Hepatic stellate cell (primary cell): ENCODE data around the gene AADACL4.
"Not testable (repeated sequence)": the region's sequence is repeated elsewhere in the genome, so short reads cannot be mapped to it uniquely, and the experiment has no call there.

ENCODE experiments used
- DNase-seq: peaks from one replicate; pipeline ENCODE4 v3.0.0; 2011; ENCODE audit warnings: low spot score

The AADACL4 gene

GRCh38 chr1:12629985-12630760 is 13.7 kb upstream of the AADACL4 start:
- no peak for DNase-seq

DNA sequence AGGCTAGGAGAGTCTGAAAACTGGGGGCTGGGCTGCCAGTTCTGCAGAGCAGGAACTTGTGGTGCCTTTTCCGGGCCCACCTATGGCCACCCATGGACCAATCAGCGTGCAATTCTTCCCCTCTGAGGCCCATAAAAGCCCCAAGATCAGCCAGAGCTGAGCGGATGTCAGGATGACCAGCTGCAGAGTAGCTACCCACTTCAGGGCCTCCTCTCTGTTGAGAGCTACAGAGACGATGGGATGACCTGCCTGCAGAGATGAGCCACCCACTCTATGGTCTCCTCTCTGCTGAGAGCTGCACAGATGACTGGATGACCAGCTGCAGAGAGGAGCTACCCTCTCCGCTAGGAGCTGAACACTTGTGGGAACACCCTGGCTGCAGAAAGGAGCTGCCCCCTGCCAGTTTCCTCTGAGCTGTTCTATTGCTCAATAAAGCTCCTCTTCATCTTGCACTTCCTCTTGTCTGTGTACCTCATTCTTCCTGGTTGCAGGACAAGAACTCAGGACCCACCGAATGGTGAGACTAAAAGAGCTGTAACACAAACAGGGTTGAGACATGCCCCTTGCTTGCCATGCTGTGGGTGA is 12.8 kb upstream of the AADACL4 start:
- DNase-seq = no peak

DNA sequence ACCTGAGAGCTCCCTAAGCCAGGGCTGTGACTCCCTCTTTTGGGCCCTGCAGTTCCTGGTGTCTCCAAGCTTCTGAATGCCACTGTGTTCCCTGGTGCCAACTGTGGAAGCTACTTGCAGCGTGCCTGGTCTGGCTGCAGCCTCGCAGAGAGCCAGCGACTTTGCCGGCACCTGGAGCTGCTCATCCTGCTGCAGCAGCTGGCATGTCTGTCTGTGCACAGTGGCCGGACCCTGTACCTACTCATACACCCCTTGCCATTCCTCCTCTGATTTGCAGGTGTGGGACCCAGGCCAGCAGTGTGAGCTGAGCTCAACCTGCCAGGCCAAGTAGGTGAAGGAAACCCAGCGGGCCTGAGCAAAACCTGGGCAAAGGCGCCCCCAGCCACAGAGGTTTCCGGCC is 12.3 kb upstream of the AADACL4 start:
- no peak for DNase-seq

GRCh38 chr1:12634156-12634555 is 9.7 kb upstream of the AADACL4 start:
- no peak for DNase-seq

- DNase-seq = no peak
These were observed 9.1 kb upstream of the AADACL4 start for GRCh38 chr1:12634696-12635202.

DNA sequence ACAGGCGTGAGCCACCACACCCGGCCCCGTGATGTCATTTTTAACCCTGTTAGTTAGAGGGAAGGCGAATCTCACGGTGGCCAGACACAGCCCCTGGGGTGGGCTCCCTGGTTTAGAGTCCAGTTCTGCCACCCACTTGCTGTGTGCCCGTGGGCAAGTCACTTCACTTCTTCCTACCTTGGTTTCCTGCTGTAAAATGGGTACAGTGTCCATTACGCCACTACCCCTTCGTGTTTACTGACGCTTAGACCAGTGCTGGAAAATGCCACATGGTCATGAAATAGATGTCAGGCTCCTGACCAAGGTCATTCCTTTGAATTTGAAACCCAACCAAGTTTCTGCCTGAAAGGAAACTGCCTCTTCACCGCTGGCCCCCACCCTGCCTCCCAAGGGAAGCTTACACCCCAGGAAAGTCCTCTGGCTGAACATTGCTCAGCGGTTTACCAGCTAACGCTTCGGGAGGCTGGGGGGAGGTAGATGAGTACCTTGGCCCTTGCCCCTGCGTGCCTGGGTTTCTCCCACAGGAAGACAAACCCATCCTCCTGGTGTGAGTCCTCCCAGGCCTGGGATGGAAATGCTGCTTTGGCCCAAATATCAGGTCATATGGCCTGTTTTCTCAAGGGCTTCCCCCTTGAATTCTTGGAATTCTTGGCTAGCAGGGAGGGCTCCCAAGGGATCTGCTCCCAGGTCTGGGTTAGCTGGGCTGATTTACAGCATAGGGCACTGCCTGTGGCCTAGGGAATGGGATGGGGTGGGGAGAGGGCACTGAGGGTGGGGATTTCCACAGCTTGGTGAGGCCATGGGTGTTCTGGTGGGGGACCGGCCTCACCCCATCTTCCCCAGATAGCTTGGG is 7.6 kb upstream of the AADACL4 start:
- DNase-seq = peak; percentile 94

- DNase-seq = no peak
These were observed 6.2 kb upstream of the AADACL4 start for GRCh38 chr1:12637693-12638092.

- DNase-seq = no peak
These were observed 3.5 kb upstream of the AADACL4 start for GRCh38 chr1:12640237-12640957.

DNA sequence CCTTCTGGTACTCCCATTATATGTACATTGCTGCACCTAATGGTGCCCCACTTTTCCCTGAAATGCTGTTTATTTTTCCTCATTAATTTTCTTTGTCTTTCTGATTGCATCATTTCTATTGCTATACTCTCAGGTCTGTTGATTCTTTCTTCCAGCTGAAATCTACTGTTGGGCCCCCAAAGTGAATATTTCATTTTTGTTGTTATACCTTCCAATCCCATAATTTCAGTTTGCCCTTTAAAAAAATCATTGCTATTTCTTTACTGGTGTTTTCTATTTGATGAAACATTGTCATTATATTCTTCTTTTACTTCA is 3.0 kb upstream of the AADACL4 start:
- DNase-seq = no peak

DNA sequence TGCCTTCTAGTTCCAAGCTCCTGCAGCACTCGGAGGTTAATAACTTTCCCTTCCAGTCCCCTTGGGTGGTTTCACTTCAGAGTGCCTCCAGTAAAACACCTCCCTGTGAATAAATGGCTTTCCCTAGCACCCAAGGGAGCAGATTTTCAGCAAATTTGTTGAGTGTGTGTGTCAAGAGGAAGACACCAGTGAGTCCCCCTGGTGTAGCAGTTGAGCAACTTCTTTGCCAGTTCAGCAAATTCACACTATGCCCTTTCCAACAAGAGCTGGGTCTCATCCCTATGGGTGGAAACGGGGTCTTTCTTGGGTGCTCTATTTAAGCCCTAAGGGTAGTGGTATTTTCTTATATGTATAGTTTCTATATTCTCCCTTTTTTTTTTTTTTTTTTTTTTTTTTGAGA is 806 bp upstream of the AADACL4 start:
- no peak for DNase-seq

- no peak for DNase-seq
These were observed 352 bp downstream of the AADACL4 start for GRCh38 chr1:12644237-12644636.

DNA sequence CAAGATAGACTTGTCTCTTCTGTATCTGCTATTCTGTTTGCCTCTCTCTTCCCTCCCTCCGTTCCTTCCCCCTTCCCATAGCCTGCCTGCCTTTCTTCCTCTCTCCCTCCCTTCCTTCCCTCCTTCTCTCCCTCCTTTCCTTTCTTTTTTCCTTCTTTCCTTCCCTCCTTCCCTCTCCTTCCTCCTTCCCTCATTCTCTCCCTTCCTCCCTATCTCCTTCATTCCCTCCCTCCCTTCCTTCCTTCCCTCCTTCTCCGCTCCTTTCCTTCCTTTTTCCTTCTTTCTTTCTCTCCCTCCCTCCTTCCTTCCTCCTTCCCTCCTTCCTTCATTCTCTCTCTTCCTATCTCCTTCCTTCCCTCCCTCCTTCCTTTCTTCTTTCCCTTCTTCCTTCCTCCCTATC is 944 bp downstream of the AADACL4 start:
- DNase-seq = no peak

DNA sequence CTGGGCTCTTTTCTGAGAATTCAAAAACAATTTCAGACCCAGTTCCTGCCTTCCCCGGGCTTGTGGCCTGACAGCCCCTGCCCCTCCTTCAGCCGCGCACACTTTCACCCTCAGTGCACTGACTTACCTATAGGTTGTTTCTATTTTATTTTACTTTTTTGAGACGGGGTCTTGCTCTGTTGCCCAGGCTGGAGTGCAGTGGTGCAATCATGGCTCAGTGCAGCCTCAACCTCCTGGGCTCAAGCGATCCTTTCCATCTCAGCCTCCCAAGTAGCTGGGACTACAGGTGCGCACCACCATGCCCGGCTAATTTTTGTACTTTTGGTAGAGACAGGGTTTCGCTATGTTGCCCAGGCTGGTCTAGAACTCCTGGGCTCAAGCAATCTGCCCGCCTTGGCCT is 1.5 kb downstream of the AADACL4 start:
- not testable (repeated sequence) for DNase-seq

DNA sequence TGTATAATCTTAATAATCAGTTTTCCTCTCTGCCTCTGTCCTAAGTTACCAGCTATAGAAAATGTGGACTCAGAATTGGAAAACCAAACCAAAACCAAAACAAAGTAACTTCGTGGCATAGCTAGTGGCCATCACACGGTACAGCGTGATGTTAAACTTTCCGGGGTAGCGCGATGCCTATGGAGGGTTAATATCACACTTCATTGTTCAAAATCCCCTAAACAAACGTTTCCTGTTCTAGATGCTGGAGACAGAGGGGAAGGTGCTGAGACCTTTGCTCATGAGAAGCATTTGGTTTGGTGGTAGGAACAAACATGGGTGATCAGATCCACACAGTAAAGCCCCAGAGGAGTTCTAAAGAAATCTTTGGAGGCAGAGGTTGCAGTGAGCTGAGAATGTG is 4.9 kb downstream of the AADACL4 start:
- no peak for DNase-seq

DNA sequence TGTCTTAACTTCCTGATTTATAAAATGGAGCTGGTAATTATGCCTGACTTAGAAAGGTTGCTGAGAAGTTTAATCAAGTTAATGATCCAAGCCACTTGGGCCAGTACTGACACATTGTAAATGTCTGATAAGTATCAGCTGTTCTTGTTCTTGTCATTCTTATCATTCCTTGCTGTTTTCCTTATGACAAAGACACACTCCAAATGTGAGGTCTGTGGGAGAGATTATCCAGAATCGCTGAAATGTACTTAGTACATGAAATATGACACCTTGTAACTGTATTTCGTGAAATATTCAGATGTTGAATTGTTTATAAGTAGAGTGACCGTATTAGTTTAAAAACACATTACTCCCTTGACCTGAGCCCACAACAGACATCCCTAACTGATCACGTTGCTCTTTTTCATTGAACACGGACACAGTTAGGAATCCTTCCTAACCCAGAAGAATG is 6.1 kb downstream of the AADACL4 start:
- peak; percentile 78 for DNase-seq

GRCh38 chr1:12654004-12654567 is 10.2 kb downstream of the AADACL4 start:
- no peak for DNase-seq

DNA sequence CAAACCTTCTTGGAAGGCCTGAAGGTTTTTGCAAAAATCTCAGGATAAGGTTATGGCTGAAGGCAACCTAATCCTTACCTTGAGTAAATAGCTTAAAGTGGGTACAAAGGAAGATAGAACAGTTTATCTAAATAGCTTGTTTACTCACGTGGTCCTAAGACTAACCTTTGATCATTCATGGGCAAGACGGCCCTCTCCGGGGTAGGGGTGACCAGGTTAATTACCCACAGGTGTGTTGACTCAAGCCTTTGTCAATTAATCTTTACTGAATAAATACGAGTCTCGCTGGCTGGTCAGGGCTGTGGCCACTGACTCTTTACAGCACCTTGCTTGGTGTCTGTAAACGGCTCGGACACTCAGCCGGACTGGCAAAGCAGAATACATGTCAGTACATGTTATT is 10.8 kb downstream of the AADACL4 start:
- no peak for DNase-seq

- DNase-seq = no peak
These were observed 12.7 kb downstream of the AADACL4 start for GRCh38 chr1:12656575-12656974.

DNA sequence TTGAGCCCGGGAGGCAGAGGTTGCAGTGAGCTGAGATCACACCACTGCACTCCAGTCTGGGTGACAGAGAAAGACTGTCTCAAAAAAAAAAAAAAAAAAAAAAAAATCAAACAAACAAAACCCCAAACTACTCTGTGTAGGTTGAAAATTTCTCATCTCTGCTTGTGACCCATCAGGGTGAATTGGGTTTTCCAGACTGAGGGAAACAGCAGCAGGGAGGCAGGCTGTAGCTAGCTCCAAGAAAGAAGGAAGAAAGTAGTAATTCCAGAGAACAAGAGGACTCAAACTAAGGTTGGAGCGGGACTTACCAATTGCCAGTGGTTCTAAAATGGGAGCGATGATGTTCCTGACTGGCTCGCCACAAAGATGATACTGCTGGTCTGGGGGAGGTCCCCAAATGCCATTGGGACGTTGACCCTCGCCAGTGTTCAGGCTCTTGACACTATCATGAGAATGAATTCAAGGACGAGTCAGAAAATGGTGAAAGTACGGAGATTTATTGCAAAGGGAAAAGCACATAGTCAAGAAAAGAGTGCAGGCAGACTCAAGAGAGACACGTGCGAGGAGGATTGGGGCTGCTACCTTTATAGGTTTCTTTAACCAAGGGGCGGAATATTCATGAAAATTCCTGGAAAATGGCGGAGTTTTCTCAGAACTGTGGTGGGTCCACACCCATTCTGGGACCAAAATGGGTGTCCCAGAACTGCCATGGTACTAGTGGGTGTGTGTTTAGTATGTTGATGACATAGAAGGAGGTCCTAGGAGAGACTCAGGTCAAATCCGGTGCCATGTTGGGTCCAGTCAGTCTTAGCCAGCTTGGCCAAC is 13.4 kb downstream of the AADACL4 start:
- no peak for DNase-seq

GRCh38 chr1:12657885-12658512 is 14.1 kb downstream of the AADACL4 start:
- DNase-seq = not testable (repeated sequence)
